ENCODE data around the gene PPP1R26. TPM values are rescaled to one million over a fixed set of nuclear protein-coding genes. Genes with fewer than 3 reads are reported as not detected.
A peak's percentile ranks its signal among the peaks of the same experiment; 100 is the strongest.

The PPP1R26 gene
- polyA plus RNA-seq, 3 donors = 0.56 to 4.7 (median 0.60) TPM

DNA sequence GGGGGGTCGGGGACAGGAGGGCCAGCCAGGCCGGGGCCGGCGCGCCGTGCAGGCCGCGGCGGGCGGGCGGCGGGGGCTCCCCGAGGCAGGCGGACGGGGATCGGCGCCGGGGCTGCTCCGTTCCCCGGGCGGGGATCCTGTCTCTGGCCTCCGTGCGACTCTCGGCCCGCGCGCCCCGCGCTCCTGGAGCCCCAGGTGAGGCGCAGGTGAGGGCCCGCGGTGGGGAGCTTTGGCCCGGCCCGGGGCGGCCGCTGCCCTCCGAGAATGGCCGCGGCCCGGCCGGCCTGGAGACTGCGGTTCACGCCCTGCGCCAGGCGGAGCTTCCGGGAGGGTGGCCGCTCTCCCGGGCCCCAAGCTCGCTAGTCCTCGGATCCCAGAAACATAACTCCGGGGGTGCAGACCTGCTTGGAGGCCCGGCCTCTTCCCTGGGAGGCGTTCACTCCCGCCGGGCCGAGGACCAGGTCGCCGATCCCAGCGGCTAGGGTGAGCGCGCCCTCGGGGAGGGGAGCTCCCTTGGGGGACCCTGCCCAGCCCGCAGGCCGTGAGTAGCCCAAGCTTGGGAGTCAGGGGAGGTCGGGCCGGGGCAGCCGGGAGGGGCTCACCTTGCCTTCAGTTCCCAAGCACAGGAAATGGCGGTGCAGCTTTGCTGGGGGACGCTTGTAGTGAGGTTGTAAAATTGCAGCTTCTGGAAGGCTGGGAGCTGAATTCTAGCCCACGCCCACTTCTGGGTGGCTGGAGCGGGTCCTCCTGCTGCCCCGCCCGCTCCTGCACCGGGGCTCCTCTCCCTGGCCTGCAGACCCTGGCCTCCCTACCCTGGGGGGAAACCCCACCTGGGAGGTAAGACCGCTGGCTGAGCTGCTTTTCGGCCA, 723 bp downstream of the PPP1R26 start:
- no peaks in the 10 kb centered on the region for H3K9me3 Mint-ChIP-seq
- H4K20me1 ChIP-seq (ENCODE audit: insufficient read depth, low read length) = peaks cover 5% of the 10 kb centered on the region
- WGBS (ENCODE audit: insufficient coverage) = under 1% methylated on average over 76 of the region's 76 CpGs
- H3K27me3 Mint-ChIP-seq (ENCODE audit: low read depth in 3 of 3) = peaks cover 19 to 34% (median 20%) of the 10 kb centered on the region in 3 donors
- peaks cover 16 to 18% of the 10 kb centered on the region in 2 donors for H3K36me3 Mint-ChIP-seq
- peak overlapping the region; percentile 60 to 87 (median 62) for H3K4me3 ChIP-seq (replicated peaks in 1 of 3; ENCODE audit: low read depth in 2 of 3, low read length in 3 of 3)
- intact Hi-C loops (cut with micrococcal nuclease) = no loop called here
- peaks cover 12% of the 10 kb centered on the region for H3K4me1 Mint-ChIP-seq
- H3K36me3 ChIP-seq (replicated peaks in 1 of 2; ENCODE audit: control insufficient read depth in 1 of 2, insufficient read depth in 2 of 2, low read length in 2 of 2) = peaks cover 9 to 21% of the 10 kb centered on the region in 2 donors
- peaks cover 4% of the 10 kb centered on the region for H3K79me2 ChIP-seq (ENCODE audit: insufficient read depth, low read length)
- H3K4me3 Mint-ChIP-seq = peak overlapping the region; percentile 75 to 83
- peak overlapping the region; percentile 69 for H3K9ac ChIP-seq (ENCODE audit: insufficient read depth, low read length, poor library complexity, severe bottlenecking)
- no peak overlapping the region for H3K27ac Mint-ChIP-seq
- TF ChIP-seq, protein P1, sequence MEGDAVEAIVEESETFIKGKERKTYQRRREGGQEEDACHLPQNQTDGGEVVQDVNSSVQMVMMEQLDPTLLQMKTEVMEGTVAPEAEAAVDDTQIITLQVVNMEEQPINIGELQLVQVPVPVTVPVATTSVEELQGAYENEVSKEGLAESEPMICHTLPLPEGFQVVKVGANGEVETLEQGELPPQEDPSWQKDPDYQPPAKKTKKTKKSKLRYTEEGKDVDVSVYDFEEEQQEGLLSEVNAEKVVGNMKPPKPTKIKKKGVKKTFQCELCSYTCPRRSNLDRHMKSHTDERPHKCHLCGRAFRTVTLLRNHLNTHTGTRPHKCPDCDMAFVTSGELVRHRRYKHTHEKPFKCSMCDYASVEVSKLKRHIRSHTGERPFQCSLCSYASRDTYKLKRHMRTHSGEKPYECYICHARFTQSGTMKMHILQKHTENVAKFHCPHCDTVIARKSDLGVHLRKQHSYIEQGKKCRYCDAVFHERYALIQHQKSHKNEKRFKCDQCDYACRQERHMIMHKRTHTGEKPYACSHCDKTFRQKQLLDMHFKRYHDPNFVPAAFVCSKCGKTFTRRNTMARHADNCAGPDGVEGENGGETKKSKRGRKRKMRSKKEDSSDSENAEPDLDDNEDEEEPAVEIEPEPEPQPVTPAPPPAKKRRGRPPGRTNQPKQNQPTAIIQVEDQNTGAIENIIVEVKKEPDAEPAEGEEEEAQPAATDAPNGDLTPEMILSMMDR (IDR thresholded peaks at IDR 0.05) = no peak
- peak overlapping the region; percentile 87 for H2AFZ ChIP-seq (ENCODE audit: insufficient read depth, low read depth, low read length, poor library complexity, severe bottlenecking)
- H3K4me2 ChIP-seq (replicated peaks; ENCODE audit: extremely low read depth, low read length, poor library complexity, severe bottlenecking) = peak overlapping the region; percentile 93
- H3K9me3 ChIP-seq (replicated peaks in 1 of 2; ENCODE audit: control insufficient read depth in 1 of 2, insufficient read depth in 1 of 2, low read length in 2 of 2) = no peaks in the 10 kb centered on the region
- DNase-seq = no peak
- peaks cover 0 to 17% of the 10 kb centered on the region in 2 donors for H3K27me3 ChIP-seq (ENCODE audit: control insufficient read depth in 2 of 2, insufficient read depth in 2 of 2, low read length in 2 of 2)
- H3K4me1 ChIP-seq (ENCODE audit: control insufficient read depth in 1 of 2, insufficient read depth in 2 of 2, low read length in 2 of 2) = peaks cover 11% of the 10 kb centered on the region in 2 donors
- no peak overlapping the region for H3K27ac ChIP-seq (ENCODE audit: low read depth in 1 of 2, low read length in 2 of 2)

DNA sequence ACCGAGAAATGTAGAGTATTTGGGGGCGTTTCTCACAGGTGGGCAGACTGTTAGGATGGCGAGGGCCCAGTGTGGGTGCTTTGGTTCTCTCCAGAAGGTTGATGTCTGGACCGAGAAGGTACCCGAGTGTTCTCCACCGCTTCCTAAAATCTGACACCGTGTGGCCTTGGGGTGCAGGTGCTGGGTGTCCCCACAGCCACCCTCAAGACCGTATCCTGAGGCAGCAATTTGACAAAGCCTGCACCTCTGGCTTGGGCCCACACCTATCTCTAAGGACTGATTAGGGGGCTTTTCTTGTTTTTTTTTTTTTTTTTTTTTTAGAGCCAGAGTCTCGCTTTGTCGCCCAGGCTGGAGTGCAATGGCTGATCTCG, 1.3 kb downstream of the PPP1R26 start:
- Histone ChIP-seq H3K79me2 (ENCODE audit: insufficient read depth, low read length) (peaks cover 4% of the 10 kb centered on the region), H3K9ac (ENCODE audit: insufficient read depth, low read length, poor library complexity, severe bottlenecking) (peak overlapping the region; percentile 69), H4K20me1 (ENCODE audit: insufficient read depth, low read length) (peaks cover 5% of the 10 kb centered on the region), H2AFZ (ENCODE audit: insufficient read depth, low read depth, low read length, poor library complexity, severe bottlenecking) (peak overlapping the region; percentile 87), H3K36me3 (replicated peaks in 1 of 2; ENCODE audit: control insufficient read depth in 1 of 2, insufficient read depth in 2 of 2, low read length in 2 of 2) (peaks cover 15 to 27% of the 10 kb centered on the region in 2 donors), H3K27ac (ENCODE audit: low read depth in 1 of 2, low read length in 2 of 2) (no peak overlapping the region), H3K9me3 (replicated peaks in 1 of 2; ENCODE audit: control insufficient read depth in 1 of 2, insufficient read depth in 1 of 2, low read length in 2 of 2) (no peaks in the 10 kb centered on the region), H3K4me2 (replicated peaks; ENCODE audit: extremely low read depth, low read length, poor library complexity, severe bottlenecking) (peak overlapping the region; percentile 93), H3K4me3 (replicated peaks in 1 of 3; ENCODE audit: low read depth in 2 of 3, low read length in 3 of 3) (peak overlapping the region in 2 of 3 experiments; percentile 62 to 87), H3K27me3 (ENCODE audit: control insufficient read depth in 2 of 2, insufficient read depth in 2 of 2, low read length in 2 of 2) (peaks cover 0 to 17% of the 10 kb centered on the region in 2 donors), H3K4me1 (ENCODE audit: control insufficient read depth in 1 of 2, insufficient read depth in 2 of 2, low read length in 2 of 2) (peaks cover 11% of the 10 kb centered on the region in 2 donors)
- Mint-ChIP-seq H3K27ac (no peak overlapping the region), H3K4me1 (peaks cover 12% of the 10 kb centered on the region), H3K27me3 (ENCODE audit: low read depth in 3 of 3) (peaks cover 20 to 34% (median 21%) of the 10 kb centered on the region in 3 donors), H3K9me3 (no peaks in the 10 kb centered on the region), H3K36me3 (peaks cover 22% of the 10 kb centered on the region in 2 donors), H3K4me3 (peak overlapping the region; percentile 75 to 83)
- WGBS (ENCODE audit: insufficient coverage) = 37% methylated on average over 9 of the region's 11 CpGs
- no peak for DNase-seq
- TF ChIP-seq, protein P1 (IDR thresholded peaks at IDR 0.05) = no peak
- intact Hi-C loops (cut with micrococcal nuclease) = no loop called here

All from CD14-positive monocyte (primary cell).